Upper lobe of left lung (tissue), 4 donors: ENCODE measurements around the gene MRPL11.

ENCODE experiments used
- POLR2A ChIP-seq, 4 donors: fragments of 450-650 bp; IDR thresholded peaks; one replicate each; pipeline ENCODE4 v1.5.1; 2016 to 2017; ENCODE audit warnings: antibody characterized with exemption in 4 of 4, mild to moderate bottlenecking in 2 of 4
- TF ChIP-seq, protein P1 (sequence below), 6 experiments: fragments of 450-650 bp in 4 of 6; fragments of 200-600 bp in 2 of 6; sonication (generic) in 2 of 6; IDR thresholded peaks; one replicate each; pipeline ENCODE4 v1.5.1; 2016 to 2019; ENCODE audit warnings: antibody characterized with exemption in 6 of 6

GRCh38 chr11:66410191-66410590, 28.5 kb downstream of the MRPL11 start:
- TF ChIP-seq, protein P1, sequence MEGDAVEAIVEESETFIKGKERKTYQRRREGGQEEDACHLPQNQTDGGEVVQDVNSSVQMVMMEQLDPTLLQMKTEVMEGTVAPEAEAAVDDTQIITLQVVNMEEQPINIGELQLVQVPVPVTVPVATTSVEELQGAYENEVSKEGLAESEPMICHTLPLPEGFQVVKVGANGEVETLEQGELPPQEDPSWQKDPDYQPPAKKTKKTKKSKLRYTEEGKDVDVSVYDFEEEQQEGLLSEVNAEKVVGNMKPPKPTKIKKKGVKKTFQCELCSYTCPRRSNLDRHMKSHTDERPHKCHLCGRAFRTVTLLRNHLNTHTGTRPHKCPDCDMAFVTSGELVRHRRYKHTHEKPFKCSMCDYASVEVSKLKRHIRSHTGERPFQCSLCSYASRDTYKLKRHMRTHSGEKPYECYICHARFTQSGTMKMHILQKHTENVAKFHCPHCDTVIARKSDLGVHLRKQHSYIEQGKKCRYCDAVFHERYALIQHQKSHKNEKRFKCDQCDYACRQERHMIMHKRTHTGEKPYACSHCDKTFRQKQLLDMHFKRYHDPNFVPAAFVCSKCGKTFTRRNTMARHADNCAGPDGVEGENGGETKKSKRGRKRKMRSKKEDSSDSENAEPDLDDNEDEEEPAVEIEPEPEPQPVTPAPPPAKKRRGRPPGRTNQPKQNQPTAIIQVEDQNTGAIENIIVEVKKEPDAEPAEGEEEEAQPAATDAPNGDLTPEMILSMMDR (IDR thresholded peaks at IDR 0.05), result no peak
- TF ChIP-seq POLR2A (IDR thresholded peaks at IDR 0.05), result no peak
